ENCODE results near the gene RXRA. TPM values are rescaled to one million over a fixed set of nuclear protein-coding genes. Genes with fewer than 3 reads are reported as not detected.

The RXRA gene
- total and polyA plus RNA-seq, 3 experiments from 2014 or later = 2.1 to 10.0 (median 9.9) TPM

DNA sequence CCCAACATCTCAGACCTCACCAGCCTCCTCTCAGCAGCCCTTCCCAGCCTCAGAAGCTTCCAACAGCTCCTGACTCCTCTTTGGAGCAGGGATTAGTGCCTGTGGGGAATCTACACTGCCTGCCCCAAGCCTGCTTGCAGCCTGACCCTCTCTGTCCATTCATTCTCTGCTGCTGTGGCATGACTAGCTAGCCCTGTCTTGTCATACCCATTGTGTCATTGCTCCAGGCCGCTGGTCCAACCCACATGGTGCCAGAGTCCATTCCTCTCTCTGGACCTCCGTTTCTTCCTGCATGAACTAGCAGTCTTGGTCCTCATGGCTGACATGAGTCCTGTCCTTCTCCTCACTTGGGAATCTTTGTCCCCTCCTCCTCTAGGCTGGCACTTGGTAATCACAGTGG lies 12.8 kb upstream of the RXRA start:
- Histone ChIP-seq H3K27me3 (ENCODE audit: insufficient read depth, low read length, poor library complexity, severe bottlenecking) (peaks cover 2% of the 10 kb centered on the region), H3K27ac (ENCODE audit: low read depth, low read length) (no peak overlapping the region), H3K9me3 (ENCODE audit: low read length) (no peaks in the 10 kb centered on the region), H3K4me1 (ENCODE audit: insufficient read depth, low read length) (no peaks in the 10 kb centered on the region), H3K4me3 (ENCODE audit: low read length) (no peak overlapping the region), H3K36me3 (ENCODE audit: insufficient read depth, low read length) (no peaks in the 10 kb centered on the region)
- CTCF ChIA-PET = no interaction called here
- Mint-ChIP-seq H3K27ac (peak overlapping the region in 1 of 8 donors; percentile 68), H3K36me3 (peaks cover 0 to 12% (median 0%) of the 10 kb centered on the region in 3 donors), H3K9me3 (peaks cover 0 to 6% (median 4%) of the 10 kb centered on the region in 5 donors), H3K27me3 (peaks cover 9 to 16% of the 10 kb centered on the region in 2 donors), H3K4me1 (peaks cover 0 to 2% (median 0%) of the 10 kb centered on the region in 3 donors), H3K4me3 (no peak overlapping the region)
- POLR2A ChIA-PET = no interaction called here
- DNase-seq = no peak

- H3K36me3 ChIP-seq (ENCODE audit: insufficient read depth, low read length) = no peaks in the 10 kb centered on the region
- Mint-ChIP-seq H3K27ac (no peak overlapping the region), H3K9me3 (peaks cover 0 to 6% (median 4%) of the 10 kb centered on the region in 5 donors), H3K4me3 (no peak overlapping the region), H3K27me3 (peaks cover 9 to 16% of the 10 kb centered on the region in 2 donors), H3K36me3 (peaks cover 0 to 12% (median 0%) of the 10 kb centered on the region in 3 donors), H3K4me1 (peaks cover 0 to 2% (median 0%) of the 10 kb centered on the region in 3 donors)
- ChIA-PET CTCF (no interaction called here), POLR2A (no interaction called here)
- H3K27me3 ChIP-seq (ENCODE audit: insufficient read depth, low read length, poor library complexity, severe bottlenecking) = peaks cover 2% of the 10 kb centered on the region
- H3K27ac ChIP-seq (ENCODE audit: low read depth, low read length) = no peak overlapping the region
- H3K4me3 ChIP-seq (ENCODE audit: low read length) = no peak overlapping the region
- no peaks in the 10 kb centered on the region for H3K4me1 ChIP-seq (ENCODE audit: insufficient read depth, low read length)
- DNase-seq = peak in 1 of 5 donors; percentile 12
- H3K9me3 ChIP-seq (ENCODE audit: low read length) = no peaks in the 10 kb centered on the region
These were observed 12.0 kb upstream of the RXRA start for GRCh38 chr9:134314039-134314949.

GRCh38 chr9:134314950-134315715 lies 11.1 kb upstream of the RXRA start:
- POLR2A ChIA-PET = no interaction called here

DNA sequence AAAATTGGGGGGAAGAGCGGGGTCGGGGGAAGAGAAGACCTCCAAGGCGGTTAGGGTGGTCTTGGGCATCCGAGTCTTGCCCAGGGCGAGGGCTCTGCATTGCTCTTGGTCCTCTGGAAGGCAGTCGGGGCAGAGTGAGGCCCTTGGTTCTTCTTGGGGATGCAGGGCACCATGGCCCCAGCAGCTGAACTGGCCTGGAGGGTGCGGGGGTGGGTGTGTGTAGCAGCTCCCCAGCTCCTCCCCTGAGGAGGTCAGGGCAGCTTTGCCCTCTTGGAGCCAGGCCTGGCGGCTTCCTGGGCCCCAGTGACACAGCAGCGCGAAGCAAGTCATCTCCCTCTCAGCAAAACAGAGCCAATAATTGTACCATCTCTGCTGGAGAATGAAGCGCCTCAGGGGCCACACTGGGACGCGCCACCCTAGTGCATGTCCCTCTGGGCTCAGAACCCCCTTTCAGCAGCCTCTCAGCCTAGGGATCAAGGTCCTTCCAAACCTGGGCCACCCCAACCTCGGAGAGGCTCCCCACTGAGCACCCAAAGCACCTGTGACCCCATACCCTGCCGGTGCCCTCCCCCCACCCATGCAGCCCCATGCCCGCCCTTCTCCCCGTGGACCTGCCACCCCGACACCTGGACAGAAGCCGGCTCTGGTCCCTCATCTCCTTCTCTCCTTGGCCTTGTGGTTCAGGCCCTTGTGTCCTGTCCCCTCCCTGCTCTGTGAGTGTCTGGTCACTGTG lies 10.4 kb upstream of the RXRA start:
- no peak overlapping the region for H3K27ac Mint-ChIP-seq
- H3K36me3 Mint-ChIP-seq = peaks cover 0 to 12% (median 0%) of the 10 kb centered on the region in 3 donors
- Histone ChIP-seq H3K27me3 (ENCODE audit: insufficient read depth, low read length, poor library complexity, severe bottlenecking) (peaks cover 2% of the 10 kb centered on the region), H3K4me1 (ENCODE audit: insufficient read depth, low read length) (no peaks in the 10 kb centered on the region), H3K9me3 (ENCODE audit: low read length) (no peaks in the 10 kb centered on the region), H3K36me3 (ENCODE audit: insufficient read depth, low read length) (no peaks in the 10 kb centered on the region), H3K27ac (ENCODE audit: low read depth, low read length) (no peak overlapping the region), H3K4me3 (ENCODE audit: low read length) (no peak overlapping the region)
- H3K4me1 Mint-ChIP-seq = peaks cover 0 to 2% (median 0%) of the 10 kb centered on the region in 3 donors
- no peak overlapping the region for H3K4me3 Mint-ChIP-seq
- H3K9me3 Mint-ChIP-seq = peaks cover 0 to 6% (median 4%) of the 10 kb centered on the region in 5 donors
- ChIA-PET CTCF (no interaction called here), POLR2A (no interaction called here)
- H3K27me3 Mint-ChIP-seq = peaks cover 9 to 16% of the 10 kb centered on the region in 2 donors
- peak in 1 of 5 donors; percentile 32 for DNase-seq

More at GRCh38 chr9:134314950-134315715, 11.1 kb upstream of the RXRA start:
- peaks cover 2% of the 10 kb centered on the region for H3K27me3 ChIP-seq (ENCODE audit: insufficient read depth, low read length, poor library complexity, severe bottlenecking)
- Mint-ChIP-seq H3K9me3 (peaks cover 0 to 6% (median 4%) of the 10 kb centered on the region in 5 donors), H3K27ac (no peak overlapping the region), H3K36me3 (peaks cover 0 to 12% (median 0%) of the 10 kb centered on the region in 3 donors), H3K27me3 (peaks cover 9 to 16% of the 10 kb centered on the region in 2 donors), H3K4me3 (no peak overlapping the region), H3K4me1 (peaks cover 0 to 2% (median 0%) of the 10 kb centered on the region in 3 donors)
- no peaks in the 10 kb centered on the region for H3K4me1 ChIP-seq (ENCODE audit: insufficient read depth, low read length)
- CTCF ChIA-PET = no interaction called here
- no peak overlapping the region for H3K27ac ChIP-seq (ENCODE audit: low read depth, low read length)
- no peak overlapping the region for H3K4me3 ChIP-seq (ENCODE audit: low read length)
- peak in 1 of 5 donors; percentile 20 for DNase-seq
- no peaks in the 10 kb centered on the region for H3K36me3 ChIP-seq (ENCODE audit: insufficient read depth, low read length)
- no peaks in the 10 kb centered on the region for H3K9me3 ChIP-seq (ENCODE audit: low read length)

GRCh38 chr9:134316449-134317160 lies 9.7 kb upstream of the RXRA start:
- no peak overlapping the region for H3K4me3 ChIP-seq (ENCODE audit: low read length)
- peaks cover 0 to 6% (median 4%) of the 10 kb centered on the region in 5 donors for H3K9me3 Mint-ChIP-seq
- no peaks in the 10 kb centered on the region for H3K4me1 ChIP-seq (ENCODE audit: insufficient read depth, low read length)
- POLR2A ChIA-PET = no interaction called here
- H3K9me3 ChIP-seq (ENCODE audit: low read length) = no peaks in the 10 kb centered on the region
- H3K4me1 Mint-ChIP-seq = peaks cover 0 to 2% (median 0%) of the 10 kb centered on the region in 3 donors
- DNase-seq = peak in 1 of 5 donors; percentile 41
- peaks cover 2% of the 10 kb centered on the region for H3K27me3 ChIP-seq (ENCODE audit: insufficient read depth, low read length, poor library complexity, severe bottlenecking)
- peaks cover 9 to 12% of the 10 kb centered on the region in 2 donors for H3K27me3 Mint-ChIP-seq
- H3K36me3 Mint-ChIP-seq = peaks cover 0 to 11% (median 0%) of the 10 kb centered on the region in 3 donors
- H3K4me3 Mint-ChIP-seq = no peak overlapping the region
- H3K27ac ChIP-seq (ENCODE audit: low read depth, low read length) = no peak overlapping the region
- H3K36me3 ChIP-seq (ENCODE audit: insufficient read depth, low read length) = no peaks in the 10 kb centered on the region
- peak overlapping the region in 1 of 8 donors; percentile 91 for H3K27ac Mint-ChIP-seq
- CTCF ChIA-PET = no interaction called here

GRCh38 chr9:134317400-134317789 lies 8.9 kb upstream of the RXRA start:
- peaks cover 0 to 6% (median 2%) of the 10 kb centered on the region in 5 donors for H3K9me3 Mint-ChIP-seq
- peaks cover 7 to 9% of the 10 kb centered on the region in 2 donors for H3K27me3 Mint-ChIP-seq
- Histone ChIP-seq H3K4me1 (ENCODE audit: insufficient read depth, low read length) (no peaks in the 10 kb centered on the region), H3K36me3 (ENCODE audit: insufficient read depth, low read length) (no peaks in the 10 kb centered on the region), H3K4me3 (ENCODE audit: low read length) (no peak overlapping the region), H3K9me3 (ENCODE audit: low read length) (no peaks in the 10 kb centered on the region), H3K27ac (ENCODE audit: low read depth, low read length) (no peak overlapping the region), H3K27me3 (ENCODE audit: insufficient read depth, low read length, poor library complexity, severe bottlenecking) (no peaks in the 10 kb centered on the region)
- DNase-seq = peak in 1 of 5 donors; percentile 21
- H3K4me3 Mint-ChIP-seq = no peak overlapping the region
- POLR2A ChIA-PET = no interaction called here
- CTCF ChIA-PET = no interaction called here
- peak overlapping the region in 2 of 8 donors; percentile 17 to 29 for H3K27ac Mint-ChIP-seq
- peaks cover 0 to 2% (median 0%) of the 10 kb centered on the region in 3 donors for H3K4me1 Mint-ChIP-seq
- peaks cover 0 to 8% (median 0%) of the 10 kb centered on the region in 3 donors for H3K36me3 Mint-ChIP-seq

DNA sequence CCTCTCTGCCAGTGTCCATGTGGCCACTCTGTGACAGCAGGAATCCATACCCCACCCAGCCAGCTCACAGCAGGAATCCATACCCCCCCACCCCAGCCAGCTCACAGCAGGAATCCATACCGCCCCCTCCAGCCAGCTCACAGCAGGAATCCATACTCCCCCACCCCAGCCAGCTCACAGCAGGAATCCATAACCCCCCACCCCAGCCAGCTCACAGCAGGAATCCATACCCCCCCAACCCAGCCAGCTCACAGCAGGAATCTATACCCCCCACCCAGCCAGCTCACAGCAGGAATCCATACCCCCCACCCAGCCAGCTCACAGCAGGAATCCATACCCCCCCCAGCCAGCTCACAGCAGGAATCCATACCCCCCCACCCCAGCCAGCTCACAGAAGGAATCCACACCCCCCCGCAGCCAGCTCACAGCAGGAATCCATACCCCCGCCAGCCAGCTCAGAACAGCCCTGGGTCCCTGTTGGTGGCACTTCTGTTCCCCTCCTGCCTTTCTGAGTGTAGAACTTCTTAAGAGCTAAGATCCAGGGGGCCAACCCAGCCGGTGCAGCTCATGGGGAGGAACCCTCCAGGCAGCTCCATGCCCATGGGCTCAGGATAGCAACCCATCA lies 8.4 kb upstream of the RXRA start:
- CTCF ChIA-PET = interaction anchor here (1.2 kb wide), 1 partner anchor 147 kb away, joined by 5 read pairs; no protein-coding TSS in a partner anchor
- H3K4me1 ChIP-seq (ENCODE audit: insufficient read depth, low read length) = no peaks in the 10 kb centered on the region
- Mint-ChIP-seq H3K36me3 (peaks cover 0 to 8% (median 0%) of the 10 kb centered on the region in 3 donors), H3K27me3 (peaks cover 4 to 9% of the 10 kb centered on the region in 2 donors), H3K27ac (no peak overlapping the region), H3K4me1 (peaks cover 0 to 2% (median 0%) of the 10 kb centered on the region in 3 donors), H3K9me3 (peaks cover 0 to 6% (median 2%) of the 10 kb centered on the region in 5 donors), H3K4me3 (no peak overlapping the region)
- no peak overlapping the region for H3K27ac ChIP-seq (ENCODE audit: low read depth, low read length)
- POLR2A ChIA-PET = no interaction called here
- DNase-seq = peak in 1 of 5 donors; percentile 27
- H3K4me3 ChIP-seq (ENCODE audit: low read length) = no peak overlapping the region
- H3K36me3 ChIP-seq (ENCODE audit: insufficient read depth, low read length) = no peaks in the 10 kb centered on the region
- no peaks in the 10 kb centered on the region for H3K27me3 ChIP-seq (ENCODE audit: insufficient read depth, low read length, poor library complexity, severe bottlenecking)
- H3K9me3 ChIP-seq (ENCODE audit: low read length) = no peaks in the 10 kb centered on the region

Measured in CD8-positive, alpha-beta memory T cell (primary cell).